ENCODE data around the gene KCNA3.

Gene KCNA3

GRCh38 chr1:110638058-110638457 is 36.7 kb downstream of the KCNA3 start:
- DNase-seq (ENCODE audit: low read depth), result no peak

- DNase-seq (ENCODE audit: low read depth), result no peak
Observed at GRCh38 chr1:110637475-110637874, 37.3 kb downstream of the KCNA3 start.

- DNase-seq (ENCODE audit: low read depth), result no peak
Observed at GRCh38 chr1:110636149-110636935, 38.4 kb downstream of the KCNA3 start.

GRCh38 chr1:110635434-110635833 is 39.3 kb downstream of the KCNA3 start:
- DNase-seq (ENCODE audit: low read depth), result no peak

GRCh38 chr1:110634455-110635311 is 40.1 kb downstream of the KCNA3 start:
- peak; percentile 42 for DNase-seq (ENCODE audit: low read depth)

GRCh38 chr1:110634086-110634454 is 40.7 kb downstream of the KCNA3 start:
- no peak for DNase-seq (ENCODE audit: low read depth)

- no peak for DNase-seq (ENCODE audit: low read depth)
Observed at GRCh38 chr1:110633646-110634030, 41.1 kb downstream of the KCNA3 start.

- no peak for DNase-seq (ENCODE audit: low read depth)
Observed at GRCh38 chr1:110631836-110632620, 42.7 kb downstream of the KCNA3 start.

- DNase-seq (ENCODE audit: low read depth), result peak; percentile 86
Observed at GRCh38 chr1:110630839-110631663, 43.7 kb downstream of the KCNA3 start.

GRCh38 chr1:110628323-110629105 is 46.2 kb downstream of the KCNA3 start:
- DNase-seq (ENCODE audit: low read depth), result no peak

- no peak for DNase-seq (ENCODE audit: low read depth)
Observed at GRCh38 chr1:110627764-110628163, 47.0 kb downstream of the KCNA3 start.

- DNase-seq (ENCODE audit: low read depth), result no peak
Observed at GRCh38 chr1:110626889-110627288, 47.9 kb downstream of the KCNA3 start.
